Neural crest cell (in vitro differentiated cells): Measurements from ENCODE around the gene SFI1. TPM values are rescaled to one million over a fixed set of nuclear protein-coding genes. Genes with fewer than 3 reads are reported as not detected.
"Not testable (repeated sequence)": the region's sequence is repeated elsewhere in the genome, so short reads cannot be mapped to it uniquely, and the experiment has no call there.

Experiments used
- DNase-seq: peaks from one replicate; pipeline ENCODE4 v3.0.0; 2021; ENCODE audit warnings: low read depth, mixed read lengths, low spot score
- H3K27ac Mint-ChIP-seq: one replicate; pipeline ENCODE4 v1.8.0; 2021; ENCODE audit warnings: mild to moderate bottlenecking, mixed read lengths; ENCODE audit not compliant: unreplicated experiment
- H3K27me3 Mint-ChIP-seq: 2 replicates; pipeline ENCODE4 v1.8.0; 2021; ENCODE audit warnings: low read depth, mild to moderate bottlenecking, mixed read lengths
- H3K36me3 Mint-ChIP-seq: 2 replicates; pipeline ENCODE4 v1.8.0; 2021; ENCODE audit warnings: low read depth, mild to moderate bottlenecking, mixed read lengths
- H3K4me1 Mint-ChIP-seq: 2 replicates; pipeline ENCODE4 v1.8.0; 2021; ENCODE audit warnings: mixed read lengths
- H3K4me3 Mint-ChIP-seq: one replicate; pipeline ENCODE4 v1.8.0; 2021; ENCODE audit warnings: mild to moderate bottlenecking, mixed read lengths
- H3K9me3 Mint-ChIP-seq: 2 replicates; pipeline ENCODE4 v1.8.0; 2021; ENCODE audit warnings: mixed read lengths
- CTCF ChIP-seq: fragments of 200-600 bp; sonication (generic); conservative IDR thresholded peaks from 2 replicates; pipeline ENCODE4 v1.5.0; 2021; ENCODE audit warnings: antibody characterized with exemption, mild to moderate bottlenecking
- microRNA-seq: library from miRNA; unstranded; fragments of <30 nt; microRNA quantifications from one replicate; pipeline ENCODE4, GENCODE V29; 2020
- total RNA-seq: library from RNA; stranded (reverse); gene quantifications from 2 replicates; pipeline ENCODE4 v1.2.1, GENCODE V29; 2021

SFI1 gene
- total RNA-seq, 1 donor from 2014 or later = 67.3 TPM

GRCh38 chr22:31659246-31659645 is 162.9 kb downstream of the SFI1 start:
- peaks cover 1% of the 10 kb centered on the region for H3K27me3 Mint-ChIP-seq
- H3K36me3 Mint-ChIP-seq = no peaks in the 10 kb centered on the region
- H3K27ac Mint-ChIP-seq = no peak overlapping the region
- no peaks in the 10 kb centered on the region for H3K9me3 Mint-ChIP-seq
- H3K4me3 Mint-ChIP-seq = peak overlapping the region; percentile 47
- no peak for TF ChIP-seq CTCF
- no peak for DNase-seq
- H3K4me1 Mint-ChIP-seq = peaks cover 19% of the 10 kb centered on the region

- H3K27ac Mint-ChIP-seq, H3K9me3 Mint-ChIP-seq, H3K36me3 Mint-ChIP-seq, DNase-seq: not testable (repeated sequence)
- Mint-ChIP-seq H3K27me3 (peaks cover 11% of the 10 kb centered on the region), H3K4me1 (peaks cover 19% of the 10 kb centered on the region), H3K4me3 (peak overlapping the region; percentile 95)
Measured at GRCh38 chr22:31660860-31661341, 164.6 kb downstream of the SFI1 start.

- peak; percentile 92 for DNase-seq
- no peaks in the 10 kb centered on the region for H3K9me3 Mint-ChIP-seq
- H3K4me1 Mint-ChIP-seq = peaks cover 19% of the 10 kb centered on the region
- peaks cover 11% of the 10 kb centered on the region for H3K27me3 Mint-ChIP-seq
- TF ChIP-seq CTCF = no peak
- H3K4me3 Mint-ChIP-seq = peak within 1 kb of the TSS; percentile 95
- no peaks in the 10 kb centered on the region for H3K36me3 Mint-ChIP-seq
- H3K27ac Mint-ChIP-seq = peak within 1 kb of the TSS; percentile 97
Measured at GRCh38 chr22:31661851-31662667, 165.7 kb downstream of the SFI1 start, which contains the start of gene PISD. Gene PISD, minus strand, starts transcription at chr22:31662215. Its CDS starts 7 bp downstream, at chr22:31662208.

GRCh38 chr22:31662668-31663037 is 166.3 kb downstream of the SFI1 start:
- Mint-ChIP-seq H3K4me3 (peak overlapping the region; percentile 95), H3K4me1 (peaks cover 19% of the 10 kb centered on the region), H3K36me3 (no peaks in the 10 kb centered on the region), H3K27ac (no peak overlapping the region), H3K9me3 (no peaks in the 10 kb centered on the region), H3K27me3 (peaks cover 11% of the 10 kb centered on the region)
- TF ChIP-seq CTCF = no peak
- DNase-seq = no peak

Small RNA genes within 50 kb of the gene (microRNA-seq; reads per million reads assigned to microRNA genes)
- gene MIR7109 = 1.8 reads per million

Other genes with a start within 250 kb of the SFI1 start
- 1.8 and 2.3 TPM in 2 replicates for gene PIK3IP1, start 204.0 kb upstream of the SFI1 start, total RNA-seq
- gene PATZ1, start 150.2 kb upstream of the SFI1 start, total RNA-seq = 104 and 105 TPM in 2 replicates
- gene DRG1, start 96.9 kb upstream of the SFI1 start, total RNA-seq = 80.5 and 84.1 TPM in 2 replicates
- gene EIF4ENIF1, start 6.7 kb upstream of the SFI1 start, total RNA-seq = 47.4 and 48.1 TPM in 2 replicates
- 29.0 and 29.2 TPM in 2 replicates for gene PISD, start 165.7 kb downstream of the SFI1 start, total RNA-seq